IMR-90 (cell line): ENCODE results near the gene CRYZL1. TPM values are rescaled to one million over a fixed set of nuclear protein-coding genes. Genes with fewer than 3 reads are reported as not detected.

Experiments used
- ATAC-seq: fragments of 200-7000 bp; cut with Tn5 transposase; 2 replicates; pipeline ENCODE4 v1.9.1; 2020; ENCODE audit warnings: low read depth, mild to moderate bottlenecking, moderate library complexity
- BruUV-seq: library from RNA; stranded (reverse); fragments of 400-500 nt; replicated peaks from 2 replicates; lab custom pipeline; 2021; lab: Mats Ljungman, UMichigan
- CTCF ChIA-PET: fragments of 300-600 bp; formaldehyde crosslinking; extraction: SDS; loops from one replicate; lab custom pipeline; 2021; ENCODE audit warnings: antibody characterized with exemption; lab: Yijun Ruan, JAX
- POLR2A ChIA-PET: fragments of 300-600 bp; sonication (Branson Sonifier 250); formaldehyde crosslinking; loops from one replicate; lab custom pipeline; 2022; ENCODE audit warnings: antibody characterized with exemption; ENCODE audit not compliant: unreplicated experiment; lab: Charles Lee
- DNase-seq: peaks from one replicate; pipeline ENCODE4 v3.0.0; 2013
- H2AFZ ChIP-seq: replicated peaks from 2 replicates; pipeline ENCODE3; 2013; ENCODE audit warnings: low read length, mild to moderate bottlenecking; ENCODE audit not compliant: poor library complexity
- H2AK5ac ChIP-seq: 2 replicates; pipeline ENCODE4 v1.6.1; 2013; ENCODE audit warnings: low read depth, low read length, inconsistent platforms
- H2AK9ac ChIP-seq: replicated peaks from 2 replicates; pipeline ENCODE3; 2013; ENCODE audit warnings: mild to moderate bottlenecking, low read depth, low read length, moderate library complexity; ENCODE audit not compliant: poor library complexity
- H2BK120ac ChIP-seq: 2 replicates; pipeline ENCODE4 v1.6.1; 2013; ENCODE audit warnings: low read depth, low read length, inconsistent platforms
- H2BK15ac ChIP-seq: 3 replicates; pipeline ENCODE4 v1.6.1; 2013; ENCODE audit warnings: low read depth, low read length, inconsistent platforms
- H2BK20ac ChIP-seq: 2 replicates; pipeline ENCODE4 v1.6.1; 2013; ENCODE audit warnings: low read depth, mild to moderate bottlenecking, inconsistent platforms, low read length, moderate library complexity
- H2BK5ac ChIP-seq: 2 replicates; pipeline ENCODE4 v1.6.1; 2013; ENCODE audit warnings: mild to moderate bottlenecking, low read depth, low read length, inconsistent platforms; ENCODE audit not compliant: poor library complexity, severe bottlenecking
- H3K14ac ChIP-seq: replicated peaks from 2 replicates; pipeline ENCODE4 v1.6.1; 2013; ENCODE audit warnings: low read depth, low read length, inconsistent platforms
- H3K18ac ChIP-seq: 2 replicates; pipeline ENCODE4 v1.6.1; 2013; ENCODE audit warnings: low read depth, low read length, control low read depth
- H3K23ac ChIP-seq: 2 replicates; pipeline ENCODE4 v1.6.1; 2013; ENCODE audit warnings: low read depth, low read length, inconsistent platforms
- H3K27ac ChIP-seq: 2 replicates; pipeline ENCODE4 v1.5.1; 2013; ENCODE audit warnings: mild to moderate bottlenecking, control low read depth, low read length; ENCODE audit not compliant: insufficient read depth
- H3K27me3 ChIP-seq: 2 replicates; pipeline ENCODE4 v1.6.1; 2013; ENCODE audit warnings: low read length; ENCODE audit not compliant: control insufficient read depth, insufficient read depth
- H3K36me3 ChIP-seq: 2 replicates; pipeline ENCODE4 v1.6.1; 2013; ENCODE audit warnings: low read length, mixed read lengths; ENCODE audit not compliant: control insufficient read depth, insufficient read depth
- H3K4ac ChIP-seq: 2 replicates; pipeline ENCODE4 v1.6.1; 2013; ENCODE audit warnings: low read depth, low read length, inconsistent platforms
- H3K4me1 ChIP-seq: 2 replicates; pipeline ENCODE4 v1.6.1; 2013; ENCODE audit warnings: low read length, mixed read lengths; ENCODE audit not compliant: control insufficient read depth, insufficient read depth
- H3K4me2 ChIP-seq: 2 replicates; pipeline ENCODE4 v1.6.1; 2013; ENCODE audit warnings: low read depth, mild to moderate bottlenecking, control low read depth, low read length, moderate library complexity
- H3K4me3 ChIP-seq: 2 replicates; pipeline ENCODE4 v1.5.1; 2013; ENCODE audit warnings: low read depth, mild to moderate bottlenecking, control low read depth, low read length, moderate library complexity; ENCODE audit not compliant: insufficient read depth
- H3K56ac ChIP-seq: 2 replicates; pipeline ENCODE4 v1.6.1; 2013; ENCODE audit warnings: low read length, inconsistent platforms; ENCODE audit not compliant: insufficient read depth; ENCODE audit errors: extremely low read depth
- H3K79me1 ChIP-seq, 2 experiments: 2 replicates each; pipeline ENCODE4 v1.6.1; 2013; ENCODE audit warnings: low read length in 2 of 2, inconsistent platforms in 1 of 2, low read depth in 1 of 2
- H3K9ac ChIP-seq: 2 replicates; pipeline ENCODE4 v1.6.1; 2013; ENCODE audit warnings: low read depth, low read length, control low read depth
- H3K9me1 ChIP-seq: 2 replicates; pipeline ENCODE4 v1.6.1; 2013; ENCODE audit warnings: low read length, inconsistent platforms; ENCODE audit not compliant: insufficient read depth
- H3K9me3 ChIP-seq: 2 replicates; pipeline ENCODE4 v1.6.1; 2013; ENCODE audit warnings: low read length; ENCODE audit not compliant: control insufficient read depth, insufficient read depth
- H4K20me1 ChIP-seq: 2 replicates; pipeline ENCODE4 v1.6.1; 2013; ENCODE audit warnings: low read length, inconsistent platforms; ENCODE audit not compliant: insufficient read depth
- H4K5ac ChIP-seq: 2 replicates; pipeline ENCODE4 v1.6.1; 2013; ENCODE audit warnings: mild to moderate bottlenecking, low read depth, low read length, control low read depth
- H4K8ac ChIP-seq, 2 experiments: 2 replicates each; pipeline ENCODE4 v1.6.1; 2013; ENCODE audit warnings: low read depth in 2 of 2, low read length in 2 of 2, control low read depth in 1 of 2, inconsistent platforms in 1 of 2
- H4K91ac ChIP-seq: 2 replicates; pipeline ENCODE4 v1.6.1; 2013; ENCODE audit warnings: low read depth, low read length, inconsistent platforms; ENCODE audit not compliant: insufficient read depth
- FOS ChIP-seq: fragments of 150-350 bp; IDR thresholded peaks from 2 replicates; pipeline ENCODE4 v1.6.1; 2016; ENCODE audit warnings: low read depth, low read length
- MAFK ChIP-seq: IDR thresholded peaks from 2 replicates; pipeline ENCODE4 v1.6.1; 2012; ENCODE audit warnings: low read depth, low read length, improper control_type of control experiment
- MAZ ChIP-seq: IDR thresholded peaks from 2 replicates; pipeline ENCODE4 v1.6.1; 2012; ENCODE audit warnings: low read depth, mild to moderate bottlenecking, low read length, improper control_type of control experiment, moderate library complexity, borderline replicate concordance
- MXI1 ChIP-seq: IDR thresholded peaks from 2 replicates; pipeline ENCODE4 v1.6.1; 2012; ENCODE audit warnings: low read depth, mild to moderate bottlenecking, low read length, moderate library complexity, borderline replicate concordance
- RCOR1 ChIP-seq: IDR thresholded peaks from 2 replicates; pipeline ENCODE4 v1.6.1; 2012; ENCODE audit warnings: mild to moderate bottlenecking, low read length, improper control_type of control experiment; ENCODE audit not compliant: insufficient replicate concordance
- SMC3 ChIP-seq: fragments of 150-350 bp; IDR thresholded peaks from 2 replicates; pipeline ENCODE4 v1.6.1; 2016; ENCODE audit warnings: low read depth, mild to moderate bottlenecking, antibody characterized with exemption, low read length, moderate library complexity
- USF2 ChIP-seq: fragments of 150-350 bp; IDR thresholded peaks from 2 replicates; pipeline ENCODE4 v1.6.1; 2017; ENCODE audit warnings: mild to moderate bottlenecking, antibody characterized with exemption, low read length, low read depth
- WGBS, 2 experiments: methylation state at CpG; one replicate each; pipeline versions ENCODE4 v1.1.5 to v1.1.7; 2013; ENCODE audit warnings: missing lambda C conversion rate in 2 of 2; ENCODE audit not compliant: insufficient read length in 1 of 2; ENCODE audit errors: extremely low coverage in 2 of 2; 5-methylcytosine and 5-hydroxymethylcytosine counted together
- dilution Hi-C: fragments of 300-500 bp; cut with HindIII; formaldehyde crosslinking; loops from one replicate; pipeline ENCODE4 v1.14.3; 2018; ENCODE audit warnings: low sequenced_read_pairs; ENCODE audit not compliant: unreplicated experiment
- in situ Hi-C: fragments of 300-500 bp; cut with MboI; formaldehyde crosslinking; loops from 3 replicates; pipeline ENCODE4 v1.14.3; 2019; ENCODE audit warnings: low sequenced_read_pairs, inconsistent platforms, mixed read lengths
- intact Hi-C: fragments of 100-400 bp; cut with micrococcal nuclease; formaldehyde crosslinking; loops from 2 replicates; pipeline ENCODE4 v1.10.0; 2022
- polyA plus RNA-seq, 3 experiments: library from polyadenylated mRNA; depleted of rRNA; stranded (reverse); fragments of >200 nt; gene quantifications; 2 replicates each; pipeline ENCODE4 v1.2.3, GENCODE V29; 2012; ENCODE audit warnings: low replicate concordance in 1 of 3
- total RNA-seq: library from RNA; depleted of rRNA; stranded (reverse); fragments of >200 nt; gene quantifications from 2 replicates; pipeline ENCODE4 v1.2.3, GENCODE V29; 2012
- TF ChIP-seq, protein P1 (sequence below): fragments of 150-350 bp; IDR thresholded peaks from 2 replicates; pipeline ENCODE4 v1.6.1; 2016; ENCODE audit warnings: low read depth, mild to moderate bottlenecking, low read length, moderate library complexity, borderline replicate concordance

CRYZL1 gene
- total and polyA plus RNA-seq, 2 of the 4 experiments (the other 2 are of a cell fraction) = 19.9 to 28.5 TPM

GRCh38 chr21:33557447-33557846 is 84.1 kb downstream of the CRYZL1 start:
- BruUV-seq = no TSS peak
- DNase-seq (no peak), ATAC-seq (no peak)
- Histone ChIP-seq H3K9ac (no peak overlapping the region), H3K9me3 (no peaks in the 10 kb centered on the region), H4K5ac (no peak overlapping the region), H2BK120ac (no peak overlapping the region), H3K23ac (no peak overlapping the region), H2AK9ac (peak overlapping the region; percentile 20), H3K79me1 (peaks cover 32 to 74% of the 10 kb centered on the region in 2 experiments), H2AFZ (no peak overlapping the region), H3K4me2 (no peak overlapping the region), H2BK15ac (no peak overlapping the region), H3K4me1 (peaks cover 2% of the 10 kb centered on the region; the same call in 1 of the 2 replicates), H4K20me1 (peaks cover 92% of the 10 kb centered on the region), H2AK5ac (no peak overlapping the region), H3K18ac (no peak overlapping the region), H2BK5ac (no peak overlapping the region), H4K8ac (no peak overlapping the region), H3K27ac (no peak overlapping the region), H3K56ac (no peak overlapping the region), H3K4me3 (no peak overlapping the region), H3K14ac (no peak overlapping the region), H2BK20ac (no peak overlapping the region), H3K27me3 (no peaks in the 10 kb centered on the region), H3K4ac (no peak overlapping the region), H3K9me1 (0 out of 2 replicates have a peak, but pooled peaks cover 11% of the 10 kb centered on the region), H4K91ac (no peak overlapping the region), H3K36me3 (peaks cover 60% of the 10 kb centered on the region)
- intact Hi-C loops (no loop called here), dilution Hi-C loops (no loop called here), in situ Hi-C loops (no loop called here)
- 100% methylated on average over 7 of the region's 19 CpGs; no CpG with 5 or more reads in 1 of the 2 experiments for WGBS, 2 experiments
- ChIA-PET POLR2A (no interaction called here), CTCF (no interaction called here)
- TF ChIP-seq MAZ = no peak
- TF ChIP-seq MXI1 = no peak
- no peak for TF ChIP-seq MAFK
- TF ChIP-seq USF2 = no peak
- no peak for TF ChIP-seq FOS
- no peak for TF ChIP-seq SMC3
- no peak for TF ChIP-seq RCOR1
- TF ChIP-seq, protein P1, sequence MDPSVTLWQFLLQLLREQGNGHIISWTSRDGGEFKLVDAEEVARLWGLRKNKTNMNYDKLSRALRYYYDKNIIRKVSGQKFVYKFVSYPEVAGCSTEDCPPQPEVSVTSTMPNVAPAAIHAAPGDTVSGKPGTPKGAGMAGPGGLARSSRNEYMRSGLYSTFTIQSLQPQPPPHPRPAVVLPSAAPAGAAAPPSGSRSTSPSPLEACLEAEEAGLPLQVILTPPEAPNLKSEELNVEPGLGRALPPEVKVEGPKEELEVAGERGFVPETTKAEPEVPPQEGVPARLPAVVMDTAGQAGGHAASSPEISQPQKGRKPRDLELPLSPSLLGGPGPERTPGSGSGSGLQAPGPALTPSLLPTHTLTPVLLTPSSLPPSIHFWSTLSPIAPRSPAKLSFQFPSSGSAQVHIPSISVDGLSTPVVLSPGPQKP = no peak
